HG02885 (cell line): ENCODE measurements around the gene ARPC5L.

ENCODE experiments used
- ATAC-seq: cut with Tn5 transposase; IDR thresholded peaks from one replicate; pipeline ENCODE4 v1.9.1; 2021; ENCODE audit warnings: mild to moderate bottlenecking; ENCODE audit not compliant: unreplicated experiment, poor library complexity

The ARPC5L gene

GRCh38 chr9:124860582-124861341, 1.2 kb upstream of the ARPC5L start:
- ATAC-seq = no peak

GRCh38 chr9:124863371-124863871, 1.5 kb downstream of the ARPC5L start:
- no peak for ATAC-seq

- ATAC-seq = peak; percentile 60
Measured at GRCh38 chr9:124868511-124869465, 6.9 kb downstream of the ARPC5L start.

GRCh38 chr9:124869466-124869985, 7.6 kb downstream of the ARPC5L start:
- ATAC-seq = peak; percentile 8

- ATAC-seq = peak; percentile 51
Measured at GRCh38 chr9:124869986-124870560, 8.1 kb downstream of the ARPC5L start.

- ATAC-seq = no peak
Measured at GRCh38 chr9:124870723-124871122, 8.8 kb downstream of the ARPC5L start.

GRCh38 chr9:124871156-124871561, 9.2 kb downstream of the ARPC5L start:
- no peak for ATAC-seq

GRCh38 chr9:124873664-124874063, 11.7 kb downstream of the ARPC5L start:
- no peak for ATAC-seq

GRCh38 chr9:124875501-124875900, 13.6 kb downstream of the ARPC5L start:
- no peak for ATAC-seq

- no peak for ATAC-seq
Measured at GRCh38 chr9:124877021-124877782, 15.3 kb downstream of the ARPC5L start.

GRCh38 chr9:124878021-124878420, 16.1 kb downstream of the ARPC5L start:
- no peak for ATAC-seq

GRCh38 chr9:124878518-124878917, 16.6 kb downstream of the ARPC5L start:
- no peak for ATAC-seq

GRCh38 chr9:124879226-124879625, 17.3 kb downstream of the ARPC5L start:
- no peak for ATAC-seq

- no peak for ATAC-seq
Measured at GRCh38 chr9:124880501-124880900, 18.6 kb downstream of the ARPC5L start.

- ATAC-seq = no peak
Measured at GRCh38 chr9:124881138-124881743, 19.3 kb downstream of the ARPC5L start.

- no peak for ATAC-seq
Measured at GRCh38 chr9:124882231-124882630, 20.3 kb downstream of the ARPC5L start.

GRCh38 chr9:124884376-124884775, 22.4 kb downstream of the ARPC5L start:
- no peak for ATAC-seq

- ATAC-seq = no peak
Measured at GRCh38 chr9:124885551-124885950, 23.6 kb downstream of the ARPC5L start.

- no peak for ATAC-seq
Measured at GRCh38 chr9:124886461-124886860, 24.5 kb downstream of the ARPC5L start.
